OCI-LY7 (cell line): Measurements from ENCODE around the gene PSMC3. TPM values are rescaled to one million over a fixed set of nuclear protein-coding genes. Genes with fewer than 3 reads are reported as not detected.
A peak's percentile ranks its signal among the peaks of the same experiment; 100 is the strongest.

Experiments
- BruUV-seq: library from RNA; stranded (reverse); fragments of 400-500 nt; replicated peaks from 2 replicates; lab custom pipeline; 2021; lab: Mats Ljungman, UMichigan
- CTCF ChIA-PET: fragments of 300-600 bp; sonication (Branson Sonifier 250); formaldehyde crosslinking; loops from one replicate; lab custom pipeline; 2022; ENCODE audit warnings: antibody characterized with exemption; ENCODE audit not compliant: unreplicated experiment; lab: Charles Lee
- POLR2A ChIA-PET: fragments of 300-600 bp; sonication (Branson Sonifier 250); formaldehyde crosslinking; loops from one replicate; lab custom pipeline; 2022; ENCODE audit warnings: antibody characterized with exemption; lab: Charles Lee
- DNase-seq: peaks from one replicate; pipeline ENCODE4 v3.0.0-alpha.2; 2015; ENCODE audit warnings: low spot score
- H2AFZ ChIP-seq: fragments of 200-600 bp; sonication (generic), shearing (Covaris generic); 2 replicates; pipeline ENCODE4 v1.6.1; 2014; ENCODE audit warnings: mild to moderate bottlenecking, antibody characterized with exemption, low read length, moderate library complexity
- H3K27ac ChIP-seq: fragments of 200-600 bp; sonication (generic); 2 replicates; pipeline ENCODE4 v1.5.1; 2014; ENCODE audit warnings: mixed run types, low read depth, mild to moderate bottlenecking, moderate library complexity, low read length, inconsistent platforms; ENCODE audit not compliant: poor library complexity, severe bottlenecking
- H3K36me3 ChIP-seq: fragments of 200-600 bp; sonication (generic); 2 replicates; pipeline ENCODE4 v1.6.1; 2014; ENCODE audit warnings: mild to moderate bottlenecking, antibody characterized with exemption, low read length, moderate library complexity, mixed read lengths; ENCODE audit not compliant: insufficient read depth
- H3K4me1 ChIP-seq: fragments of 200-600 bp; sonication (generic); 2 replicates; pipeline ENCODE4 v1.5.1; 2014; ENCODE audit warnings: mild to moderate bottlenecking, low read length; ENCODE audit not compliant: insufficient read depth, poor library complexity, severe bottlenecking
- H3K4me2 ChIP-seq: fragments of 200-600 bp; sonication (generic); 2 replicates; pipeline ENCODE4 v1.6.1; 2014; ENCODE audit warnings: mild to moderate bottlenecking, low read length
- H3K4me3 ChIP-seq: fragments of 200-600 bp; sonication (generic); 2 replicates; pipeline ENCODE4 v1.5.1; 2014; ENCODE audit warnings: mild to moderate bottlenecking, low read depth, low read length; ENCODE audit not compliant: poor library complexity, severe bottlenecking
- H3K79me2 ChIP-seq: fragments of 200-600 bp; sonication (generic); 2 replicates; pipeline ENCODE4 v1.6.1; 2016; ENCODE audit warnings: low read depth, mild to moderate bottlenecking, low read length, moderate library complexity, mixed read lengths; ENCODE audit not compliant: insufficient read depth
- H3K9me2 ChIP-seq: fragments of 200-600 bp; sonication (generic); 2 replicates; pipeline ENCODE4 v1.6.1; 2016; ENCODE audit warnings: mild to moderate bottlenecking, low read length, mixed read lengths; ENCODE audit not compliant: insufficient read depth
- H3K9me3 ChIP-seq: fragments of 200-600 bp; sonication (generic); 2 replicates; pipeline ENCODE4 v1.6.1; 2014; ENCODE audit warnings: mild to moderate bottlenecking, mixed run types, low read length, mixed read lengths
- H4K20me1 ChIP-seq: fragments of 200-600 bp; sonication (generic); 2 replicates; pipeline ENCODE4 v1.6.1; 2014; ENCODE audit warnings: mild to moderate bottlenecking, antibody characterized with exemption, low read length, moderate library complexity, mixed read lengths; ENCODE audit not compliant: insufficient read depth
- EZH2phosphoT487 ChIP-seq: fragments of 200-600 bp; sonication (generic); IDR thresholded peaks from 2 replicates; pipeline ENCODE4 v1.6.1; 2018; ENCODE audit warnings: low read depth, borderline replicate concordance, mild to moderate bottlenecking, mixed run types, antibody characterized with exemption, low read length, moderate library complexity, mixed read lengths
- intact Hi-C: fragments of 100-400 bp; cut with micrococcal nuclease; formaldehyde crosslinking; loops from one replicate; pipeline ENCODE4 v1.10.0; 2022; ENCODE audit not compliant: unreplicated experiment
- total RNA-seq, 2 experiments: library from RNA; depleted of rRNA in 1 of 2; stranded (reverse); fragments of >200 nt in 1 of 2; shearing (Covaris generic) in 1 of 2; gene quantifications; 2 replicates each; pipeline ENCODE4 v1.2.3, GENCODE V29; 2014 to 2022
- TF ChIP-seq, protein P1 (sequence below): fragments of 200-600 bp; sonication (generic); conservative IDR thresholded peaks from 2 replicates; pipeline ENCODE4 v1.5.1; 2014; ENCODE audit warnings: mild to moderate bottlenecking, antibody characterized with exemption, low read length, moderate library complexity, mixed read lengths

PSMC3 gene
- total RNA-seq, 2 experiments from 2014 or later = 122 to 144 TPM

DNA sequence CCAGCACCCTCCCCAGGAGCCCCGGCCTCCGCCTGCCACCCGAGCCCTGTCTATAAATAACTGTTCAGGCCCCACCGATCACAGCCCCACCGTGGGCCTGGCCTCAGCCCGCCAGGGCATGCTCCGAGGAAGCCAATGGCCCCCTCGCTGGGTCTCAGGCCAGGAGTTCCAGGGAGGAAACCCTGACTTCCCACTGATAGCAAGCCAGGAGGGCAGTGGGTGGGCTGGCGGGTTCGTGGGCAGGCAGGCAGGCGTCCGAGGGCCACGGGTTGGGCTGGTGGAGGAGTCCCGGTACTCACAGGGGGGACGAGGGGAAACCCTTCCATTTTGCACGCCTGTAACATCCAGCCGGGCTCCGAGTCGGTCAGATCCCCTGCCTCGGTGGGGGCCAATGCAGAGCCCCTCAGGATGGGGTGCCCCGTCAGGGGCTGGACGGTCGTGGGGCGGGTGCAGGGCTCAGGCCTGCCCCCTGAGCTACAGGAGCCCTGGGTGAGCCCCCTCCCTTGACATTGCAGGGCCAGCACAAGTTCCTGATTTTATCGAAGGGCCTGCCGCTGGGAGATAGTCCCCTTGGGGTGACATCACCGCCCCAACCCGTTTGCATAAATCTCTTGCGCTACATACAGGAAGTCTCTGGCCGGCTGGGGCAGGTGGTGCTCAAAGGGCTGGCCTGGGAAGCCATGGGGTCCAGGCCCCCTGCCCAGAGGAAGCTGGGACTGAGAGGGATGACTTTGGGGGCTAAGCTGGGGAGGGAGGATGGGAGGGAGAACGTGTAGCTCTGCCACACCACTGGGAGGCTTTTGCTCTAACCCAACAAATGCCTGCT is 48.0 kb downstream of the PSMC3 start, which contains the start of gene SPI1:
Gene SPI1, minus strand, starts transcription at position 538 of the 826 bp plus-strand sequence. Its CDS starts 194 bp downstream, at position 344.
- peak within 1 kb of the TSS; percentile 85 for H3K4me2 ChIP-seq
- H3K4me3 ChIP-seq = peak within 1 kb of the TSS; percentile 79
- intact Hi-C loops = loop anchor here (1.0 to 10.0 kb wide), 3 partner anchors 22 to 77 kb away; partner anchors contain the start of gene SLC39A13
- POLR2A ChIA-PET = interaction anchor here (0.5 to 1.6 kb wide), 11 partner anchors 10 to 222 kb away, joined by 3 to 19 read pairs (median 7); no protein-coding TSS in a partner anchor
- DNase-seq = peak; percentile 91
- no peaks in the 10 kb centered on the region for H4K20me1 ChIP-seq
- H3K9me2 ChIP-seq = no peaks in the 10 kb centered on the region
- H3K27ac ChIP-seq = peak within 1 kb of the TSS; percentile 67
- H3K9me3 ChIP-seq = no peaks in the 10 kb centered on the region
- no TSS peak for BruUV-seq
- peak within 1 kb of the TSS; percentile 26; the same call in 1 of the 2 replicates for H2AFZ ChIP-seq
- peaks cover 46% of the 10 kb centered on the region for H3K4me1 ChIP-seq
- H3K79me2 ChIP-seq = peaks cover 24% of the 10 kb centered on the region
- TF ChIP-seq, protein P1, sequence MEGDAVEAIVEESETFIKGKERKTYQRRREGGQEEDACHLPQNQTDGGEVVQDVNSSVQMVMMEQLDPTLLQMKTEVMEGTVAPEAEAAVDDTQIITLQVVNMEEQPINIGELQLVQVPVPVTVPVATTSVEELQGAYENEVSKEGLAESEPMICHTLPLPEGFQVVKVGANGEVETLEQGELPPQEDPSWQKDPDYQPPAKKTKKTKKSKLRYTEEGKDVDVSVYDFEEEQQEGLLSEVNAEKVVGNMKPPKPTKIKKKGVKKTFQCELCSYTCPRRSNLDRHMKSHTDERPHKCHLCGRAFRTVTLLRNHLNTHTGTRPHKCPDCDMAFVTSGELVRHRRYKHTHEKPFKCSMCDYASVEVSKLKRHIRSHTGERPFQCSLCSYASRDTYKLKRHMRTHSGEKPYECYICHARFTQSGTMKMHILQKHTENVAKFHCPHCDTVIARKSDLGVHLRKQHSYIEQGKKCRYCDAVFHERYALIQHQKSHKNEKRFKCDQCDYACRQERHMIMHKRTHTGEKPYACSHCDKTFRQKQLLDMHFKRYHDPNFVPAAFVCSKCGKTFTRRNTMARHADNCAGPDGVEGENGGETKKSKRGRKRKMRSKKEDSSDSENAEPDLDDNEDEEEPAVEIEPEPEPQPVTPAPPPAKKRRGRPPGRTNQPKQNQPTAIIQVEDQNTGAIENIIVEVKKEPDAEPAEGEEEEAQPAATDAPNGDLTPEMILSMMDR = no peak
- TF ChIP-seq EZH2phosphoT487 = no peak
- CTCF ChIA-PET = interaction anchor here (0.6 to 0.9 kb wide), 3 partner anchors 15 to 158 kb away, joined by 3 to 4 read pairs (median 3); no protein-coding TSS in a partner anchor
- peaks cover 22% of the 10 kb centered on the region for H3K36me3 ChIP-seq

DNA sequence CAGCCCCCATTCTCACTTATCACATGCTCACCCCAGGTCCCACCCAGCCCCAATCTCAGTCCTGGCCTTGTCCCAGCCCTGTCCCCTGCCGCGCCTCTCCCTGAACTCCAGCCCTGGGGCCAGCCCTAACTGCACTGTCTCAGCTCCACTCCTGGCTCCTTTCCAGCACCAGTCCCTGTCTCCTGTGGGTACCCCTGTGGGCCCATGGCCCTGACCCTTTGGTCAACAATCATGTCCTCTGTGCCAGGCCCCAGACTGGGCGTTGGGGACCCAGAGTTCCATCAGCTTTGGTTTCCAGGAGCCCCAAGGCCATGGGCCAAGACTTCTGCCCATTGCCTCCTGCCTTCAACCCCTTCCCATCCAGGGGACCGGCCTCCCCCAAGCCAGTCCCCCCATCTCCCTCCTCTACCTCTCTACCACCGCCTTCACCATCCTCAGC is 48.6 kb downstream of the PSMC3 start:
- DNase-seq = no peak
- Histone ChIP-seq H4K20me1 (no peaks in the 10 kb centered on the region), H3K4me3 (peak overlapping the region; percentile 79), H3K27ac (peak overlapping the region; percentile 67), H3K4me1 (peaks cover 46% of the 10 kb centered on the region), H3K4me2 (peak overlapping the region; percentile 85), H3K9me3 (no peaks in the 10 kb centered on the region), H3K79me2 (peaks cover 24% of the 10 kb centered on the region), H3K36me3 (peaks cover 26% of the 10 kb centered on the region), H2AFZ (no peak overlapping the region), H3K9me2 (no peaks in the 10 kb centered on the region)
- no TSS peak for BruUV-seq
- CTCF ChIA-PET = interaction anchor here (1.1 to 2.1 kb wide), 2 partner anchors 15 to 30 kb away, joined by 3 to 7 read pairs; no protein-coding TSS in a partner anchor
- POLR2A ChIA-PET = interaction anchor here (0.6 to 1.6 kb wide), 4 partner anchors 10 to 30 kb away, joined by 3 to 19 read pairs (median 8); no protein-coding TSS in a partner anchor
- intact Hi-C loops = loop anchor here (1.0 to 10.0 kb wide), 3 partner anchors 23 to 77 kb away; partner anchors contain the start of gene SLC39A13
- no peak for TF ChIP-seq EZH2phosphoT487
- TF ChIP-seq, protein P1 = no peak
